GM21786 (cell line): ENCODE results near the gene RNF157.
A peak's percentile ranks its signal among the peaks of the same experiment; 100 is the strongest.
"Not testable (repeated sequence)": the region's sequence is repeated elsewhere in the genome, so short reads cannot be mapped to it uniquely, and the experiment has no call there.

Experiments used
- ATAC-seq: cut with Tn5 transposase; IDR thresholded peaks from one replicate; pipeline ENCODE4 v1.9.1; 2021; ENCODE audit not compliant: unreplicated experiment

Gene RNF157

GRCh38 chr17:76195281-76196096, 44.8 kb downstream of the RNF157 start:
- ATAC-seq, result no peak

- ATAC-seq, result no peak
Observed at GRCh38 chr17:76193591-76193990, 46.7 kb downstream of the RNF157 start.

GRCh38 chr17:76191896-76192295, 48.4 kb downstream of the RNF157 start:
- peak; percentile 65 for ATAC-seq

GRCh38 chr17:76189741-76190140, 50.6 kb downstream of the RNF157 start:
- no peak for ATAC-seq

GRCh38 chr17:76189247-76189646, 51.0 kb downstream of the RNF157 start:
- ATAC-seq, result no peak

GRCh38 chr17:76188213-76189016, 51.9 kb downstream of the RNF157 start:
- no peak for ATAC-seq

GRCh38 chr17:76186774-76187173, 53.5 kb downstream of the RNF157 start:
- ATAC-seq, result not testable (repeated sequence)

- ATAC-seq, result no peak
Observed at GRCh38 chr17:76184290-76184689, 56.0 kb downstream of the RNF157 start.

GRCh38 chr17:76182016-76182764, 58.1 kb downstream of the RNF157 start:
- ATAC-seq, result no peak

GRCh38 chr17:76179496-76180467, 60.5 kb downstream of the RNF157 start:
- no peak for ATAC-seq

- no peak for ATAC-seq
Observed at GRCh38 chr17:76178124-76178523, 62.2 kb downstream of the RNF157 start.

- ATAC-seq, result no peak
Observed at GRCh38 chr17:76176701-76177574, 63.4 kb downstream of the RNF157 start.

- no peak for ATAC-seq
Observed at GRCh38 chr17:76174037-76174436, 66.3 kb downstream of the RNF157 start.

GRCh38 chr17:76173474-76173873, 66.8 kb downstream of the RNF157 start:
- no peak for ATAC-seq

GRCh38 chr17:76171706-76172105, 68.6 kb downstream of the RNF157 start:
- ATAC-seq, result no peak

GRCh38 chr17:76170114-76170513, 70.2 kb downstream of the RNF157 start:
- no peak for ATAC-seq

- no peak for ATAC-seq
Observed at GRCh38 chr17:76166906-76167305, 73.4 kb downstream of the RNF157 start.

GRCh38 chr17:76166168-76166567, 74.1 kb downstream of the RNF157 start:
- ATAC-seq, result no peak

GRCh38 chr17:76164331-76164730, 76.0 kb downstream of the RNF157 start:
- no peak for ATAC-seq
